HEK293 (cell line): Measurements from ENCODE around the gene GBA3.

Experiments used
- CTCF ChIA-PET: fragments of 350-600 bp; formaldehyde crosslinking; extraction: SDS; loops from one replicate; lab custom pipeline; 2021; ENCODE audit warnings: antibody characterized with exemption; lab: Yijun Ruan, JAX
- POLR2A ChIA-PET: fragments of 300-600 bp; formaldehyde crosslinking; extraction: SDS; loops from one replicate; lab custom pipeline; 2020; ENCODE audit warnings: antibody characterized with exemption, inconsistent platforms; lab: Yijun Ruan, JAX
- H3K27ac ChIP-seq: fragments of 200-500 bp; sonication (Bioruptor generic); 2 replicates; pipeline ENCODE4 v1.5.1; 2014; ENCODE audit warnings: low read depth, low read length, control low read depth, inconsistent platforms; ENCODE audit errors: extremely low read depth
- H3K36me3 ChIP-seq, 2 experiments: fragments of 200-500 bp in 1 of 2; sonication (Bioruptor generic) in 1 of 2; 1 replicate in 1 of 2; 2 replicates in 1 of 2; pipeline ENCODE4 v1.5.1; 2014 to 2017; ENCODE audit warnings: inconsistent platforms in 2 of 2, low read length in 2 of 2; ENCODE audit not compliant: control insufficient read depth in 2 of 2, insufficient read depth in 1 of 2
- H3K4me1 ChIP-seq: fragments of 200-500 bp; sonication (Bioruptor generic); 2 replicates; pipeline ENCODE4 v1.5.1; 2014; ENCODE audit warnings: mild to moderate bottlenecking, low read length, inconsistent platforms; ENCODE audit not compliant: control insufficient read depth, insufficient read depth
- H3K4me3 ChIP-seq: 2 replicates; pipeline ENCODE4 v1.5.1; 2011; ENCODE audit warnings: low read depth, mild to moderate bottlenecking, control low read depth, low read length, moderate library complexity
- H3K9me3 ChIP-seq: fragments of 200-500 bp; sonication (Bioruptor generic); 2 replicates; pipeline ENCODE4 v1.5.1; 2014; ENCODE audit warnings: low read depth, low read length, inconsistent platforms; ENCODE audit not compliant: control insufficient read depth, insufficient read depth
- GLI2 ChIP-seq: fragments of 450-650 bp; formaldehyde crosslinking; IDR thresholded peaks from 2 replicates; pipeline ENCODE4; 2017; ENCODE audit warnings: missing biosample characterization, missing genetic modification characterization, low read depth, borderline replicate concordance
- INSM2 ChIP-seq: fragments of 450-650 bp; formaldehyde crosslinking; IDR thresholded peaks from 2 replicates; pipeline ENCODE4 v1.5.1; 2016; ENCODE audit warnings: missing biosample characterization, missing genetic modification characterization
- OVOL3 ChIP-seq: fragments of 450-650 bp; formaldehyde crosslinking; IDR thresholded peaks from 2 replicates; pipeline ENCODE4 v1.5.1; 2016; ENCODE audit warnings: missing biosample characterization, missing genetic modification characterization
- SETDB1 ChIP-seq: IDR thresholded peaks from one replicate; pipeline ENCODE4 v1.6.1; 2017; ENCODE audit warnings: mild to moderate bottlenecking, low read length, moderate library complexity, mixed read lengths; ENCODE audit not compliant: insufficient read length
- ZBTB20 ChIP-seq: fragments of 450-650 bp; formaldehyde crosslinking; IDR thresholded peaks from 2 replicates; pipeline ENCODE4 v1.5.1; 2016; ENCODE audit warnings: missing biosample characterization, missing genetic modification characterization
- ZEB2 ChIP-seq: fragments of 450-650 bp; formaldehyde crosslinking; IDR thresholded peaks from 2 replicates; pipeline ENCODE4 v1.5.1; 2016; ENCODE audit warnings: missing biosample characterization, missing genetic modification characterization
- ZNF19 ChIP-seq: fragments of 450-650 bp; formaldehyde crosslinking; IDR thresholded peaks from 2 replicates; pipeline ENCODE4; 2016; ENCODE audit warnings: missing biosample characterization, missing genetic modification characterization, low read depth
- ZNF341 ChIP-seq: fragments of 450-650 bp; formaldehyde crosslinking; IDR thresholded peaks from 2 replicates; pipeline ENCODE4; 2016; ENCODE audit warnings: low read depth, missing biosample characterization, missing genetic modification characterization
- ZNF398 ChIP-seq: fragments of 450-650 bp; formaldehyde crosslinking; IDR thresholded peaks from 2 replicates; pipeline ENCODE4 v1.5.1; 2017; ENCODE audit warnings: missing biosample characterization, missing genetic modification characterization
- ZNF423 ChIP-seq: fragments of 450-650 bp; formaldehyde crosslinking; IDR thresholded peaks from 2 replicates; pipeline ENCODE4 v1.5.1; 2016; ENCODE audit warnings: missing biosample characterization, missing genetic modification characterization
- ZNF600 ChIP-seq: fragments of 450-650 bp; formaldehyde crosslinking; IDR thresholded peaks from 2 replicates; pipeline ENCODE4 v1.5.1; 2016; ENCODE audit warnings: missing biosample characterization, missing genetic modification characterization
- ZNF629 ChIP-seq: fragments of 450-650 bp; formaldehyde crosslinking; IDR thresholded peaks from 2 replicates; pipeline ENCODE4 v1.5.1; 2017; ENCODE audit warnings: missing biosample characterization, missing genetic modification characterization
- ZNF639 ChIP-seq: fragments of 450-650 bp; formaldehyde crosslinking; IDR thresholded peaks from 2 replicates; pipeline ENCODE4 v1.5.1; 2016; ENCODE audit warnings: missing biosample characterization, missing genetic modification characterization
- ZNF707 ChIP-seq: fragments of 450-650 bp; formaldehyde crosslinking; IDR thresholded peaks from 2 replicates; pipeline ENCODE4 v1.5.1; 2016; ENCODE audit warnings: missing biosample characterization, missing genetic modification characterization
- ZNF777 ChIP-seq: fragments of 450-650 bp; formaldehyde crosslinking; IDR thresholded peaks from 2 replicates; pipeline ENCODE4 v1.5.1; 2017; ENCODE audit warnings: missing biosample characterization, missing genetic modification characterization, borderline replicate concordance
- ZSCAN5A ChIP-seq: fragments of 450-650 bp; formaldehyde crosslinking; IDR thresholded peaks from 2 replicates; pipeline ENCODE4 v1.5.1; 2016; ENCODE audit warnings: missing biosample characterization, missing genetic modification characterization

Gene GBA3

GRCh38 chr4:22848332-22848731 lies 155.6 kb downstream of the GBA3 start (continued):
- TF ChIP-seq ZSCAN5A (tag by site-specific recombination), result no peak
- TF ChIP-seq INSM2 (tag by site-specific recombination), result no peak
- TF ChIP-seq ZNF629, result no peak
- no peak for TF ChIP-seq ZNF19 (tag by site-specific recombination)
- TF ChIP-seq ZNF341 (tag by site-specific recombination), result no peak
- no peak for TF ChIP-seq ZNF707 (tag by site-specific recombination)
- no peak for TF ChIP-seq ZEB2 (tag by site-specific recombination)

GRCh38 chr4:22850055-22850454 lies 157.3 kb downstream of the GBA3 start:
- H3K4me1 ChIP-seq, result no peaks in the 10 kb centered on the region
- no peak overlapping the region for H3K4me3 ChIP-seq
- H3K36me3 ChIP-seq, result no peaks in the 10 kb centered on the region
- no peaks in the 10 kb centered on the region for H3K9me3 ChIP-seq
- ChIA-PET CTCF (no interaction called here), POLR2A (no interaction called here)
- TF ChIP-seq OVOL3 (tag by site-specific recombination), result no peak
- TF ChIP-seq ZNF423 (tag by site-specific recombination), result no peak
- TF ChIP-seq ZNF600 (tag by site-specific recombination), result no peak
- no peak for TF ChIP-seq GLI2 (tag by site-specific recombination)
- no peak for TF ChIP-seq SETDB1
- H3K27ac ChIP-seq, result no peak overlapping the region

- no peak overlapping the region for H3K27ac ChIP-seq
- H3K4me3 ChIP-seq, result no peak overlapping the region
- no peaks in the 10 kb centered on the region for H3K36me3 ChIP-seq
- CTCF ChIA-PET, result no interaction called here
- POLR2A ChIA-PET, result no interaction called here
- no peaks in the 10 kb centered on the region for H3K4me1 ChIP-seq
- H3K9me3 ChIP-seq, result no peaks in the 10 kb centered on the region
- TF ChIP-seq ZNF777 (no peak), ZNF639 (tag by site-specific recombination) (no peak), ZNF398 (no peak), ZBTB20 (tag by site-specific recombination) (no peak)
Observed at GRCh38 chr4:22850630-22851029, 157.9 kb downstream of the GBA3 start.
